ENCODE measurements around the gene POLR2J3. TPM values are rescaled to one million over a fixed set of nuclear protein-coding genes. Genes with fewer than 3 reads are reported as not detected.
"Not testable (repeated sequence)": the region's sequence is repeated elsewhere in the genome, so short reads cannot be mapped to it uniquely, and the experiment has no call there.

The POLR2J3 gene
- total RNA-seq, 1 donor from 2014 or later, result 53.9 TPM

DNA sequence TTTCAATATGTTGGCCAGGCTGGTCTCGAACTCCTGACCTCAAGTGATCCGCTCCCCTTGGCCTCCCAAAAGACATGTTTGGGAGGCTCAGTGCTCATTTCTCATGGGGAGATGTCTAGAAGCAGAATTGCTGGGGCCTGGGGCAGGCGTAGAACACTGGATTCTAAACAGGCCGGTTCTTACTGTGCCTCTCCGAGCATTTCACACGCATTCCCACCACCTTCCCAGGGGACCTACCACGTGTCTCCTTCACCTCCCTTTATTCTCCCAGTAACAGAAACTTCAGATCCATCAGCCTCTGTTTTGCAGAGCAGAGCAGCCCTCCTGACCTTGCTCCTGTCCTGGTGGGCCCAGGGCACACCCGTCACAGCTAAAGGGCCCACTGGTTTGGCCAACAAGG, 45.2 kb downstream of the POLR2J3 start:
- H3K27me3 Mint-ChIP-seq (ENCODE audit: insufficient read depth); H3K27ac Mint-ChIP-seq; H3K9me3 Mint-ChIP-seq; H3K4me3 Mint-ChIP-seq; DNase-seq (ENCODE audit: low spot score); H3K36me3 Mint-ChIP-seq (ENCODE audit: low read depth); intact Hi-C loops (cut with micrococcal nuclease); H3K4me1 Mint-ChIP-seq (ENCODE audit: low read depth): not testable (repeated sequence)

DNA sequence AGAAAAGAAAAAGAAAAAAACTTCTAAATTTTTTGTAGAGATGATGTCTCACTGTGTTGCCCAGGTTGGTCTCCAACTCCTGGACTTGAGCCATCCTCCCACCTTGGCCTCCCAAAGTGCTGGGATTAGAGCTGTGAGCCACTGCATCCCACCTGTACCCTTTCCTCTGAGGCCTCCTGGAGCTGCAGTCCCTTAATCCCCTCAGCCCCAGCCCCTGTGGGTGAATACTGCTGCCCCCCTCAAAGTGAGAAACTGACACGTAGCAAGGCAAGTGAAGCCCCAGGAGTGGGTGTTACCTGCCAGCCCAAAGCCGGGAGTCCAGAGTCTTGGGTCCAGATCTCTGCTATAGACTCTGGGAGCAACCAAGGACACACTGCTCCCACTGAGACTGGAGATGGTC, 47.6 kb downstream of the POLR2J3 start:
- H3K27me3 Mint-ChIP-seq (ENCODE audit: insufficient read depth); H3K27ac Mint-ChIP-seq; H3K4me3 Mint-ChIP-seq; DNase-seq (ENCODE audit: low spot score); H3K4me1 Mint-ChIP-seq (ENCODE audit: low read depth); H3K36me3 Mint-ChIP-seq (ENCODE audit: low read depth); H3K9me3 Mint-ChIP-seq; intact Hi-C loops (cut with micrococcal nuclease): not testable (repeated sequence)

DNA sequence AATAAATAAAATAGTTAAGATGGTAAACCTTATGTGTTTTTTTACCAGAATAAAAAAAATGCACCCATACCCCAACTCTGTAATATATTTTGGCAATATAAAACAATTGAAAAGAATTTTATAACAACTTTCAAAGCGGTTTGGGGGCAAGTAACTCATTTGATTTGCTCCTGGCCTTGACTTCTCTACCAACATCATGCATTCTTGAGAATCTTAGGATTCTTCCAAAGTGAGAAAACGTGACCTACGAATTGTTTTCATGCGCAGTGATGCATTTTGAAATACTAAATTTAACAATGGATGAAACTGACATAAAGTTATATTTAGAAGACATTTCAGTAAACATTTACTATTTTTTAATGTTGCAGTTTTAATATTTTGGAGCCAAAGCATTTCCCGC, 51.6 kb downstream of the POLR2J3 start:
- H3K27ac Mint-ChIP-seq, result not testable (repeated sequence)

DNA sequence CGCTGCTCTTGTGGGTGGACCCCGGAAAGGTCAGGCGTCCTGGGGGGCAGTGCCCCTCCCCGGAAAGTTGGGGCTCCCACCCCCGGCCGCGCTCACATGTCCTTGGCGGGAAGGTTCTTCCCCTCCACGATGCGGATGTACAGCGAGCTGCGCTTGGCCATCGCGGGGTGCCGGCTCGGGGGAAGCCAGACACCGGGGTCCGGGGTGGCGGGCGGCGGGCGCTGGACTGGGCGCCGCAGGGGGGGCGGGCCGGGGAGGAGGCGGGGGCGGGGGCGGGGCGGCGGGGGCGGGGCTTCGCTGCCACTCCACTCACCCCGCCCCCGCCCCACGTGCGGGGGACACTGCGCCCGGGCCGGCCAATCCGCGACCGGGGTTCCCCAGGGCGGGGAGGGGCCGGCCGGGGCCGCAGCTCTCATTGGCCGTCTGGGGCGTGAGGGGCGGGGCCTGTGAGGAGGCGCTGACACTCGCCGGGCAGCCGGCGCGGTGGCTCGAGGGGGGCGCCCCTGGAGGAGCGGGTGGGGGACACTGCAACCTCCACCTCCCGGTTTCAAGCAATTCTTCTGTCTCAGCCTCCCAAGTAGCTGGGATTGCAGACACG, 54.7 kb downstream of the POLR2J3 start, which contains the start of gene RASA4B:
Gene RASA4B, minus strand, starts transcription at position 228 of the 598 bp plus-strand sequence. Its CDS starts 67 bp downstream, at position 161.
- H3K36me3 Mint-ChIP-seq (ENCODE audit: low read depth); H3K9me3 Mint-ChIP-seq; H3K27ac Mint-ChIP-seq; intact Hi-C loops (cut with micrococcal nuclease); DNase-seq (ENCODE audit: low spot score); H3K4me1 Mint-ChIP-seq (ENCODE audit: low read depth); H3K27me3 Mint-ChIP-seq (ENCODE audit: insufficient read depth): not testable (repeated sequence)
- peak within 1 kb of the TSS; percentile 57 for H3K4me3 Mint-ChIP-seq

More for the DNA sequence above, 51.6 kb downstream of the POLR2J3 start:
- intact Hi-C loops (cut with micrococcal nuclease); H3K4me1 Mint-ChIP-seq (ENCODE audit: low read depth); DNase-seq (ENCODE audit: low spot score); H3K4me3 Mint-ChIP-seq; H3K9me3 Mint-ChIP-seq; H3K27me3 Mint-ChIP-seq (ENCODE audit: insufficient read depth); H3K36me3 Mint-ChIP-seq (ENCODE audit: low read depth): not testable (repeated sequence)

Other genes with a start within 250 kb of the POLR2J3 start
- gene SPDYE6, start 216.1 kb downstream of the POLR2J3 start, total RNA-seq, result not detected in 2 replicates
- gene PRKRIP1, start 176.2 kb downstream of the POLR2J3 start, total RNA-seq, result 25.7 and 28.3 TPM in 2 replicates
- 55.2 and 59.9 TPM in 2 replicates for gene ORAI2, start 139.0 kb downstream of the POLR2J3 start, total RNA-seq
- gene ALKBH4, start 107.7 kb downstream of the POLR2J3 start, total RNA-seq, result 10.7 and 11.2 TPM in 2 replicates
- 32.9 and 36.3 TPM in 2 replicates for gene LRWD1, start 107.6 kb downstream of the POLR2J3 start, total RNA-seq
- gene POLR2J, start 93.7 kb downstream of the POLR2J3 start, total RNA-seq, result 49.7 and 55.3 TPM in 2 replicates
- gene RASA4B, start 54.8 kb downstream of the POLR2J3 start, total RNA-seq, result 25.4 and 25.9 TPM in 2 replicates
- gene UPK3BL2, start 28.9 kb downstream of the POLR2J3 start, total RNA-seq, result 13.4 and 15.7 TPM in 2 replicates
- not detected in 2 replicates for gene SPDYE2, start 21.4 kb downstream of the POLR2J3 start, total RNA-seq
- gene RASA4, start 44.2 kb upstream of the POLR2J3 start, total RNA-seq, result 50.1 and 50.4 TPM in 2 replicates
- gene UPK3BL1, start 70.2 kb upstream of the POLR2J3 start, total RNA-seq, result 16.3 and 16.9 TPM in 2 replicates
- not detected in 2 replicates for gene SPDYE2B, start 77.7 kb upstream of the POLR2J3 start, total RNA-seq
- gene POLR2J2, start 99.1 kb upstream of the POLR2J3 start, total RNA-seq, result 19.5 and 21.5 TPM in 2 replicates
- 9.1 and 10.7 TPM in 2 replicates for gene FAM185A, start 176.4 kb upstream of the POLR2J3 start, total RNA-seq

Measured in activated T-helper 1 cell treated with anti-CD3 and anti-CD28 coated beads, Interleukin-12 subunit alpha, Interleukin-12 subunit beta, Interleukin-2, Interleukin-4 antibody, amounts not matched to agents 30 ng/mL and 10 ng/mL and 1 ng/mL, durations not matched to agents 14 hours and 24 hours and 36 hours (primary cell).